K562 (cell line): Measurements from ENCODE around the gene PDF. TPM values are rescaled to one million over a fixed set of nuclear protein-coding genes. Genes with fewer than 3 reads are reported as not detected.

Experiments used
- ATAC-seq: fragments of 200-7000 bp; cut with Tn5 transposase; 3 replicates; pipeline ENCODE4 v1.9.1; 2020; ENCODE audit warnings: moderate library complexity
- BruUV-seq: library from RNA; stranded (reverse); fragments of 400-500 nt; replicated peaks from 2 replicates; lab custom pipeline; 2021; lab: Mats Ljungman, UMichigan
- CTCF ChIA-PET: fragments of 300-600 bp; formaldehyde crosslinking; extraction: SDS; loops from one replicate; lab custom pipeline; 2021; ENCODE audit warnings: low intra/inter-chr PET ratio; lab: Yijun Ruan, JAX
- POLR2A ChIA-PET: fragments of 300-600, 350-650 bp; sonication (Branson Sonifier 250); formaldehyde crosslinking; extraction: SDS; loops from one replicate; lab custom pipeline; 2021; ENCODE audit warnings: antibody characterized with exemption, inconsistent platforms; lab: Yijun Ruan, JAX
- DNase-seq, 4 experiments: peaks; one replicate each; pipeline versions ENCODE4 v3.0.0 to v3.0.0-alpha.2; 2011 to 2018; ENCODE audit warnings: low spot score in 3 of 4, mixed read lengths in 3 of 4; ENCODE audit errors: extremely low read depth in 1 of 4
- FAIRE-seq: peaks from 2 replicates; lab custom pipeline; 2011; peaks lifted over from hg19 to GRCh38; lab: Jason Lieb, UNC
- H2AFZ ChIP-seq: 2 replicates; pipeline ENCODE4 v1.6.0; 2011; ENCODE audit warnings: low read depth, low read length, control low read depth, inconsistent platforms
- H3K27ac ChIP-seq: fragments of 200-600 bp; 3 replicates; pipeline ENCODE4 v1.8.0; 2011; ENCODE audit warnings: low read depth, mild to moderate bottlenecking, control low read depth, inconsistent platforms, low read length, moderate library complexity, mixed read lengths; ENCODE audit errors: extremely low read depth
- H3K27me3 ChIP-seq, 2 experiments: fragments of 300-600 bp in 1 of 2; 2 replicates in 1 of 2; 3 replicates in 1 of 2; pipeline versions ENCODE4 v1.6.0 to v1.8.0; 2011; ENCODE audit warnings: inconsistent platforms in 2 of 2, low read length in 2 of 2, mild to moderate bottlenecking in 1 of 2, mixed read lengths in 1 of 2, moderate library complexity in 1 of 2; ENCODE audit not compliant: control insufficient read depth in 2 of 2, insufficient read depth in 2 of 2
- H3K36me3 ChIP-seq: fragments of 300-600 bp; 3 replicates; pipeline ENCODE4 v1.8.0; 2011; ENCODE audit warnings: mild to moderate bottlenecking, low read length, inconsistent platforms; ENCODE audit not compliant: control insufficient read depth, insufficient read depth
- H3K4me1 ChIP-seq, 2 experiments: fragments of 200-600 bp in 1 of 2; replicated peaks in 1 of 2; 2 replicates in 1 of 2; 3 replicates in 1 of 2; pipeline versions ENCODE4 v1.5.1 to v1.8.0; 2011; ENCODE audit warnings: inconsistent platforms in 2 of 2, low read length in 2 of 2, mild to moderate bottlenecking in 1 of 2, mixed read lengths in 1 of 2, moderate library complexity in 1 of 2; ENCODE audit not compliant: control insufficient read depth in 2 of 2, insufficient read depth in 2 of 2
- H3K4me2 ChIP-seq: 2 replicates; pipeline ENCODE4 v1.6.1; 2011; ENCODE audit warnings: low read length, control low read depth, inconsistent platforms, mixed read lengths; ENCODE audit not compliant: insufficient read depth
- H3K4me3 ChIP-seq: fragments of 200-600 bp; sonication (generic), shearing (Covaris generic); 2 replicates; pipeline ENCODE4 v1.5.1; 2016; ENCODE audit warnings: control low read depth, inconsistent platforms
- H3K79me2 ChIP-seq: fragments of 200-600 bp; 3 replicates; pipeline ENCODE4 v1.8.0; 2011; ENCODE audit warnings: low read length, inconsistent platforms; ENCODE audit not compliant: control insufficient read depth, insufficient read depth
- H3K9ac ChIP-seq, 2 experiments: 2 replicates each; pipeline versions ENCODE4 v1.6.0 to v1.6.1; 2011; ENCODE audit warnings: low read depth in 2 of 2, low read length in 2 of 2, control low read depth in 1 of 2, inconsistent platforms in 1 of 2, mild to moderate bottlenecking in 1 of 2, mixed read lengths in 1 of 2; ENCODE audit not compliant: insufficient read depth in 1 of 2
- H3K9me1 ChIP-seq: one replicate; pipeline ENCODE4 v1.6.0; 2011; ENCODE audit warnings: inconsistent platforms, mild to moderate bottlenecking, low read length, moderate library complexity; ENCODE audit not compliant: control insufficient read depth, insufficient read depth
- H3K9me3 ChIP-seq: replicated peaks from 2 replicates; pipeline ENCODE4 v1.5.1; 2011; ENCODE audit warnings: low read depth, low read length, inconsistent platforms; ENCODE audit not compliant: control insufficient read depth, insufficient read depth
- H4K20me1 ChIP-seq: replicated peaks from 2 replicates; pipeline ENCODE4 v1.6.1; 2011; ENCODE audit warnings: low read length, inconsistent platforms, mixed read lengths; ENCODE audit not compliant: control insufficient read depth, insufficient read depth
- CBX3 ChIP-seq, 2 experiments: IDR thresholded peaks; 1 replicate in 1 of 2; 2 replicates in 1 of 2; pipeline ENCODE4 v1.6.1; 2012; ENCODE audit warnings: inconsistent platforms in 2 of 2, low read length in 2 of 2, borderline replicate concordance in 1 of 2, control low read depth in 1 of 2
- HMGXB4 ChIP-seq: sonication (generic); formaldehyde crosslinking; IDR thresholded peaks from 2 replicates; pipeline ENCODE4 v1.8.1; 2023; ENCODE audit warnings: mild to moderate bottlenecking, missing genetic modification reagents
- KAT2B ChIP-seq: IDR thresholded peaks from one replicate; pipeline ENCODE4 v1.6.1; 2012; ENCODE audit warnings: low read depth, mild to moderate bottlenecking, control low read depth, inconsistent platforms, low read length, moderate library complexity
- KAT8 ChIP-seq: fragments of 450-650 bp; IDR thresholded peaks from 2 replicates; pipeline ENCODE4 v1.6.1; 2016; ENCODE audit warnings: low read depth, mild to moderate bottlenecking
- KDM5B ChIP-seq: fragments of 200-600 bp; sonication (generic); IDR thresholded peaks from 2 replicates; pipeline ENCODE4 v1.6.1; 2012; ENCODE audit warnings: low read depth, mild to moderate bottlenecking, moderate library complexity, low read length, control low read depth, inconsistent platforms; ENCODE audit not compliant: insufficient replicate concordance
- MCM2 ChIP-seq: fragments of 450-650 bp; IDR thresholded peaks from 2 replicates; pipeline ENCODE4 v1.6.1; 2017; ENCODE audit warnings: low read depth, mild to moderate bottlenecking
- PHF8 ChIP-seq: fragments of 200-600 bp; sonication (generic); IDR thresholded peaks from 2 replicates; pipeline ENCODE4 v1.6.1; 2012; ENCODE audit warnings: mixed run types, mild to moderate bottlenecking, inconsistent platforms, low read length, moderate library complexity, borderline replicate concordance
- TFAP4 ChIP-seq: sonication (generic); formaldehyde crosslinking; IDR thresholded peaks from 2 replicates; pipeline ENCODE4 v1.8.0; 2022; ENCODE audit warnings: missing genetic modification reagents, mild to moderate bottlenecking, moderate library complexity, borderline replicate concordance
- ZBTB1 ChIP-seq: sonication (generic); formaldehyde crosslinking; IDR thresholded peaks from 2 replicates; pipeline ENCODE4 v1.8.1; 2023; ENCODE audit warnings: missing genetic modification reagents, low read depth, mild to moderate bottlenecking, borderline replicate concordance
- ZNF511 ChIP-seq: sonication (generic); formaldehyde crosslinking; IDR thresholded peaks from 2 replicates; pipeline ENCODE4 v1.8.0; 2022; ENCODE audit warnings: mild to moderate bottlenecking, missing genetic modification reagents
- ZNF76 ChIP-seq: fragments of 250-450 bp; sonication (Bioruptor Pico); IDR thresholded peaks from 2 replicates; pipeline ENCODE4 v1.4.0; 2020; ENCODE audit warnings: mild to moderate bottlenecking, moderate library complexity, borderline replicate concordance
- WGBS: fragments of 100-300 bp; shearing (Covaris generic); methylation state at CpG from one replicate; pipeline ENCODE4 v1.1.6; 2016; ENCODE audit warnings: low coverage, mixed read lengths; ENCODE audit not compliant: insufficient coverage; ENCODE audit errors: missing lambda C conversion rate; 5-methylcytosine and 5-hydroxymethylcytosine counted together
- in situ Hi-C: fragments of 300-500 bp; cut with MboI; formaldehyde crosslinking; loops from 4 replicates; pipeline ENCODE4 v1.15.0; 2018; ENCODE audit warnings: inconsistent platforms, mixed read lengths
- intact Hi-C: fragments of 100-400 bp; cut with micrococcal nuclease; formaldehyde crosslinking; loops from 2 replicates; pipeline ENCODE4 v1.14.2; 2022
- polyA plus RNA-seq, 8 experiments: library from polyadenylated mRNA; depleted of rRNA in 4 of 8; stranded (reverse) in 5 of 8; unstranded in 3 of 8; fragments of >200 nt; fragmentation: Nextera tagmentation in 2 of 8; fragmentation: Illumina TruSeq in 1 of 8; extraction: Ambion mirVana in 2 of 8; extraction: Trizol in 1 of 8; gene quantifications; 2 replicates each; pipeline versions ENCODE4 v1.2.1 to v1.2.3, GENCODE V29; 2011 to 2014; ENCODE audit warnings: inconsistent platforms in 1 of 8, missing spikeins in 1 of 8
- total RNA-seq, 7 experiments: library from RNA; depleted of rRNA in 6 of 7; stranded (reverse); fragments of >200 nt in 6 of 7; fragmentation: Illumina TruSeq in 2 of 7; extraction: Trizol in 2 of 7; gene quantifications; 2 replicates each; pipeline versions ENCODE4 v1.2.1 to v1.2.3, GENCODE V29; 2011 to 2021; ENCODE audit warnings: low replicate concordance in 1 of 7

Gene PDF
- total and polyA plus RNA-seq, 9 of the 15 experiments (the other 6 are each of a cell fraction or from before 2014, with no cell fraction given), result 0.15 to 72.4 (median 5.6) TPM

- in situ Hi-C loops (no loop called here), intact Hi-C loops (no loop called here)
- H3K4me3 ChIP-seq, result peak overlapping the region; percentile 98
- peak; percentile 66 for ATAC-seq
- peak overlapping the region; percentile 93 to 97 for H3K9ac ChIP-seq
- DNase-seq, result peak in 2 of 4 experiments; percentile 39 to 54
- H3K27me3 ChIP-seq, result no peaks in the 10 kb centered on the region
- ChIA-PET CTCF (interaction anchor here (0.7 to 1.4 kb wide), 2 partner anchors 28 to 178 kb away, joined by 4 to 5 read pairs; partner anchors contain the start of genes COG8 and NIP7), POLR2A (interaction anchor here (0.6 to 1.7 kb wide), 3 partner anchors 12 to 606 kb away, joined by 3 to 7 read pairs (median 4); no protein-coding TSS in a partner anchor)
- H4K20me1 ChIP-seq, result 0 out of 2 replicates have a peak, but pooled peaks cover 3% of the 10 kb centered on the region
- BruUV-seq, result TSS peak; percentile 56
- no peaks in the 10 kb centered on the region for H3K9me3 ChIP-seq
- peak overlapping the region; percentile 88 for H2AFZ ChIP-seq
- no peak for FAIRE-seq
- peaks cover 5 to 13% of the 10 kb centered on the region in 2 experiments; a peak in 3 of 5 replicates for H3K4me1 ChIP-seq
- peaks cover 37% of the 10 kb centered on the region; the same call in 2 of the 3 replicates for H3K36me3 ChIP-seq
- whole genome bisulfite sequencing, result 2% methylated on average over 20 of the region's 59 CpGs
- peak overlapping the region; percentile 90 for H3K4me2 ChIP-seq
- H3K9me1 ChIP-seq, result no peaks in the 10 kb centered on the region
- peaks cover 37% of the 10 kb centered on the region for H3K79me2 ChIP-seq
- peak overlapping the region; percentile 81 for H3K27ac ChIP-seq
- TF ChIP-seq ZNF76 (CRISPR knock-in tag) (no peak), ZNF511 (CRISPR knock-in tag) (peak; percentile 48; the same call in 1 of the 2 replicates), MCM2 (no peak), KAT2B (no peak), HMGXB4 (CRISPR knock-in tag) (peak; percentile 68; the same call in 1 of the 2 replicates), PHF8 (peak; percentile 8; the same call in 1 of the 2 replicates), CBX3 (IDR thresholded peaks at IDR 0.05; ENCODE audit: borderline replicate concordance in 1 of 2, low read length in 2 of 2) (peak in 1 of 2 experiments; percentile 51; a peak in 1 of 3 replicates), TFAP4 (CRISPR knock-in tag) (peak; percentile 46; the same call in 1 of the 2 replicates), KAT8 (no peak), KDM5B (peak; percentile 13), ZBTB1 (CRISPR knock-in tag) (peak; percentile 46; the same call in 1 of the 2 replicates)
These were observed 18.6 kb downstream of the PDF start for GRCh38 chr16:69311533-69312387.
